VCaP (cell line): ENCODE results near the gene ATP2A1.

Source experiments
- H3K27ac ChIP-seq: fragments of 450-650 bp; 2 replicates; pipeline ENCODE4 v1.5.1; 2017
- TF ChIP-seq, protein P1 (sequence below): fragments of 450-650 bp; conservative IDR thresholded peaks from 2 replicates; pipeline ENCODE4 v1.5.1; 2017; ENCODE audit warnings: mild to moderate bottlenecking, moderate library complexity

Gene ATP2A1

DNA sequence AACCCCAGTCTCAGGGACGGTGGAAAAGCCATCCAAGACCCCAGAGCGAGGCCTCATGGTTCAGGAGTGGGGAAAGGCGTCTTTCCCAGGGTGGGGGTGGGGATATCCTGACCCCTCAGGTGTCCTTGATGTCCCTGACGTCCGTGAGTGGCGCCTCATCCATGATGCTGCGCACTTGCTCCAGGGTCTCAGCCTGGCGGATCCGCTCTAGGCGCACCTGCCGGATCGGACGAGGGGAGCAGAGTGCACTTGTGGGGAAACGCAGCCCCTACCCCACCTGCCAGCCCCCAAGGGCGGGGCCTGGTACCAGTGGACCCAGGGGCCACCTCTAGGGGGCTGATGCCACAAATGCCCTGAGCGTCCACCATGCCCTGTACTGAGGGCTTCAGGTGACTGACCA lies 26.5 kb downstream of the ATP2A1 start:
- TF ChIP-seq, protein P1, sequence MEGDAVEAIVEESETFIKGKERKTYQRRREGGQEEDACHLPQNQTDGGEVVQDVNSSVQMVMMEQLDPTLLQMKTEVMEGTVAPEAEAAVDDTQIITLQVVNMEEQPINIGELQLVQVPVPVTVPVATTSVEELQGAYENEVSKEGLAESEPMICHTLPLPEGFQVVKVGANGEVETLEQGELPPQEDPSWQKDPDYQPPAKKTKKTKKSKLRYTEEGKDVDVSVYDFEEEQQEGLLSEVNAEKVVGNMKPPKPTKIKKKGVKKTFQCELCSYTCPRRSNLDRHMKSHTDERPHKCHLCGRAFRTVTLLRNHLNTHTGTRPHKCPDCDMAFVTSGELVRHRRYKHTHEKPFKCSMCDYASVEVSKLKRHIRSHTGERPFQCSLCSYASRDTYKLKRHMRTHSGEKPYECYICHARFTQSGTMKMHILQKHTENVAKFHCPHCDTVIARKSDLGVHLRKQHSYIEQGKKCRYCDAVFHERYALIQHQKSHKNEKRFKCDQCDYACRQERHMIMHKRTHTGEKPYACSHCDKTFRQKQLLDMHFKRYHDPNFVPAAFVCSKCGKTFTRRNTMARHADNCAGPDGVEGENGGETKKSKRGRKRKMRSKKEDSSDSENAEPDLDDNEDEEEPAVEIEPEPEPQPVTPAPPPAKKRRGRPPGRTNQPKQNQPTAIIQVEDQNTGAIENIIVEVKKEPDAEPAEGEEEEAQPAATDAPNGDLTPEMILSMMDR, result no peak
- H3K27ac ChIP-seq, result no peak overlapping the region

DNA sequence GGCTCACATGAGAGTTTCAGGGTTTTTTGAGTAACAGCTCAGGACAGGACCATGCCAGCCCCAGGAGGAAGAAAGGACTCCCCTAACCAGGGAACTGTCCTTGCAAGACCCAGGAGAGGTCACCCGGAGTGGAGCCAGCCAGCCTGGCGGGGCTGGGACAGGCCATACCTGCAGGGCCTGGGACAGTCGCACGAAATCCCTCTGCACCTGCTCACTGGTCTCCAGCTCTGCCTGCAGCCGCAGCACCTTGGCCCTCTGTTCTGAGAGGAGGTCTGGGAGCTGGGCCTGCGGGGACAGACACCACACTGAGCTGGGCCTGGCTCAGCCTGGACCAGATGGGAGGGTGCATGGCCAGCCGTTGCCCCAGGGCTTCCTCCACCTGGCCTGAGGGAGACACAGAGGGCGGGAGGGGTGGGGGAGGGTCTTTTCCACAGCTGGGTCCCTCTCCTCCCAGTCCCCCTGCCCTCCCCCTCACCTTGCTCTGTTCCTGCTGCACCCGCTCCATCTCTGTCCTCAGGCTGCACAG lies 27.0 kb downstream of the ATP2A1 start:
- TF ChIP-seq, protein P1, result no peak
- no peak overlapping the region for H3K27ac ChIP-seq

DNA sequence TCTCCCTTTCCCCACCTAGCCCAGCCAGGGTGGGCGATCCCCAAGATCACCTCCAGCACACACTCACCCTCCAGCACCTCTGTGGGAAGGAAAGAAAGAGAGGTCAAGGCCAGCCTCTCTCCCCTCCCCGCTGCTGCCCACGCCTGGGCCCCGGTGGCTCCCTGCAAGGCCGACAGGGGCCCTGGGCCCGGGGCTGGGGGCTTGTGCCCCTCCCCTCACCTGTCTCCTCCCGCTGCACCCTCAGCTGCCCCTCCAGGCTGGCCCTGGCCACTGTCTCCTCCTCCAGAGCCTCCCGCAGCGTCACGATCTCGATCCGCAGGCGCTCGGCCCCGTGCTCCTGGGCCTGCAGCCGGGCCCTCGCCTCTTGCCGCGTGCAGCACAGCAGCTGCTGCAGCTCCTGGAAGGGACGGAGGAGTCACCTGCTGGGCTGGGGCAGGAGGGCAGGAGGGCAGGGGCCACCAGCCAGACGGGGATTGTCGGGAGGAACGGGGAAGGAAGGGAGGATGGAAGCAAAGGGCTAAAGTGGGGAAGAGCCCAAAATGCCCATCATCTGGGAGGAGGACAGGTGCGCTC lies 27.6 kb downstream of the ATP2A1 start:
- no peak overlapping the region for H3K27ac ChIP-seq
- TF ChIP-seq, protein P1, result no peak

DNA sequence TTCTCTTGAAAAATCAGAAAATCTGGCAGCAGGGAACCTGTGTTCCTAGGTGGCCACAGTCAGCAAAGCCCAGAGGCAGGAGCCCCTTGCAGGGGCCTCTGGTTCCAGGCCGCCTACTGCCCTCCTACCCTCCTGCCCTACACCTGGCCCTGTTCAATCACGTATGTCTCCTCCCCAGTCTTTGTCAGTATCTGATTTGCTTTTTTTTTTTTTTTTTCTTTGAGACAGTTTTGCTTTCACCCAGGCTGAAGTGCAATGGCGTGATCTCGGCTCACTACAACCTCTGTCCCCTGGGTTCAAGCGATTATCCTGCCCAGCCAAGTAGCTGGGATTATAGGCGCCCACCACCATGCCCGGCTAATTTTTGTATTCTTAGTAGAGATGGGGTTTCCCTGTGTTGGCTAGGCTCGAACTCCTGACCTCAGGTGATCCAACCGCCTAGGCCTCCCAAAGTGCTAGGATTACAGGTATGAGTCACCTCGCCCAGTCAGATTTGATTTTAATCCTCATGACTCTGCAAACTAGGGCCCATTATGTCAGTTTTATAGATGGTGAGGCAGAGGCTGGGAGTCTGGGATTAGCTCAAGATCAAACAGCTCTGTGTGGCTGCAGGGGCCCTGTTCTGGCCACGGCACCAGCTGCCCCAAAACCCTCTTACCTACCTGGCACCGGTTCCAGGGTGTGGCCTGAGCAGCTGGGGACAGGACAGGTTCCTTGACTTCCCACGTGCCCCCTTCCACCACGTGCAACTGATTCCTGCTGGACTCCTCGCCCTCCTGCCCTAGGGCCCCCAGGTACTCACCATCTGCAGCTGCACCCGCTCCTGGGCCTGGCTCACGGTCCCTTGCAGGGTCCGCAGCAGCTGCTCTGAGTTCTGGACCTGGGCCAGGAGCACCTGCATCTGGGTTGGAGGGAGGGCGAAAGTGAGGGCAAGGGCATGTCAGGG lies 32.1 kb downstream of the ATP2A1 start:
- H3K27ac ChIP-seq, result no peak overlapping the region
- TF ChIP-seq, protein P1, result no peak

DNA sequence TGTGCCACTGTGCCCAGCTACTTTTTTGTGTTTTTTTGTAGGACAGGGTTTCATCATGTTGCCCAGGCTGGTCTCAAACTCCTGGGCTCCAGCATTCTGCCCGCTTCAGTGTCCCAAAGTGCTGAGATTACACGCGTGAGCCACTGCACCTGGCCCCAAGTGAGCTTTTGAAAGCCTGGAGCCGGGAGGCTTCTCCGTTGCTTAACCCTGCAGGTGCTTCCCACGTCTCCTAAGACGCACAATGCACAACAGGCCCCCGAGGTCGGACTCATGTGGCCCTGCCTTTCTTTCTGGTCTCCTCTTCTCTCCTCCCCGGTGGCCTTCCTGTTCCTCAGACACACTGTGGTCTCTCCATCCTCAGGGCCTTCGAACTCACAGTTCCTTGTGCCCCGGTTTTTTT lies 34.3 kb downstream of the ATP2A1 start:
- TF ChIP-seq, protein P1, result no peak
- H3K27ac ChIP-seq, result no peak overlapping the region

DNA sequence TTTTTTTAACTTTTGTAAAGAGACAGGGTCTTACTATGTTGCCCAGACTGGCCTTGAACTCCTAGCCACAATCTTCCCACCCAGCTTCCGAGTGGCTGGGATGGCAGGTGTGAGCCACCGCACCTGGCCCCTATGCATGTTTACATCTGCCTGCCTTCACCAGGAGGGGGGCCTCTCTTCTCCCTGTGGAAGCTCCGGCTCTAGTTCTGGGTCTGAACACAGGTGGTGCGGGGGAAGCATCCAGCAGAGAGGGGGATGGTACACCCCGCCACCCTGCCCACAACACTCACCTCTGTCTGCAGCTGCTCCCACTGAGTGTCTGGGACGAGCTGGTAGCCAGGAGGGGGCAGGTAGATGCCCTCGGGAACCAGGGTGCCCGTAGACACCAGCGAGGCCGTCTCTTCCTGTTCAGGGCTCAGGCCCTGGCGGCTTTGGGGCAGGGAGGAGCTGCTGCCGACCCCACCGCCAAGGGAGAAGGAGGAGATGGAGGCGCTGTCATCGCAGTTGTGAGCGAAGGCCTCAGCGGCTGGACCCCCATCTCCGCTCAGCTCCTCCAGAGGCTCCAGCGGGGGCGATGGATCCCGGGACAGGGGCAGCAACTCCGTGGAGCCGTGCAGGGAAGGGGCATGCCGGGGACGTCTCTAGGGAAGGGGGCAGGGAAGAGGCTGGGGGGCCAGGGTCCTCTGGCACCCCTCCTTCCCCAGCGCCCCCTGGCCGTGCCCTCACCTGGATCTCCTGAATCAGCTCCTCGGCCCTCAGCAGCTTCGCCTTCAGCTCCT lies 35.8 kb downstream of the ATP2A1 start:
- TF ChIP-seq, protein P1, result no peak

DNA sequence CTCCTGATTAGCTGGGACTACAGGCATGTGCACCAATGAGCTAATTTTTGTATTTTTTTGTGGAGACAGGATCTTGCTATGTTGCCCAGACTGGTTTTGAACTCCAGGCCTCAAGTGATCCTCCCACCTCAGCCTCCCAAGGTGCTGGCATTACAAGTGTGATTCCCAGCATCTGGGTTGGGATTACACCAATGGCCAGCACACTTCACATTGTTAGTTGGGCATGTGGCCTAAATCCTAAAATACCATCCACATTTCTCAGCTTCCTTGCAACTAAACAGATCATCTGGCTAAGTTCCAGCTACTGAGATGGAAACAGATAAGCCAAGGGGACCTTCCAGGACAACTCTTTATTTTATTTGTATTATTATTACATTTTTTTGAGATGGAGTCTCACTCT lies 36.9 kb downstream of the ATP2A1 start:
- H3K27ac ChIP-seq, result no peak overlapping the region
- TF ChIP-seq, protein P1, result no peak

More for the DNA sequence above, 35.8 kb downstream of the ATP2A1 start:
- H3K27ac ChIP-seq, result no peak overlapping the region
